Right lobe of liver (tissue), 4 donors: ENCODE measurements around the gene PLIN5.

ENCODE experiments used
- CTCF ChIP-seq, 4 donors: fragments of 200-600 bp in 3 of 4; fragments of 450-650 bp in 1 of 4; IDR thresholded peaks; one replicate each; pipeline versions ENCODE4 v1.5.1 to v1.8.0; 2016 to 2022; ENCODE audit warnings: antibody characterized with exemption in 4 of 4, mild to moderate bottlenecking in 2 of 4
- POLR2A ChIP-seq: fragments of 450-650 bp; IDR thresholded peaks from one replicate; pipeline ENCODE4 v1.6.1; 2017; ENCODE audit warnings: antibody characterized with exemption, mild to moderate bottlenecking
- donor health status: DM: no; HTN: no; CAD: no.
- donor health status: DM: no; HTN: no; CAD: no.
- donor health status: DM: no; HTN: yes; CAD: no.

- TF ChIP-seq CTCF (IDR thresholded peaks at IDR 0.05) (no peak), POLR2A (no peak)
Measured at GRCh38 chr19:4525563-4526002, 9.4 kb downstream of the PLIN5 start.
